GM21786 (cell line): ENCODE data around the gene SPEG.

Experiments
- ATAC-seq: cut with Tn5 transposase; IDR thresholded peaks from one replicate; pipeline ENCODE4 v1.9.1; 2021; ENCODE audit not compliant: unreplicated experiment

The SPEG gene

GRCh38 chr2:219526320-219527075, 91.9 kb downstream of the SPEG start:
- no peak for ATAC-seq

GRCh38 chr2:219527076-219527394, 92.4 kb downstream of the SPEG start:
- ATAC-seq = no peak

- no peak for ATAC-seq
These were observed 92.8 kb downstream of the SPEG start for GRCh38 chr2:219527472-219527871.

- peak; percentile 87 for ATAC-seq
These were observed 95.7 kb downstream of the SPEG start for GRCh38 chr2:219530048-219530963.

GRCh38 chr2:219531639-219532377, 97.2 kb downstream of the SPEG start:
- no peak for ATAC-seq

GRCh38 chr2:219532378-219532649, 97.7 kb downstream of the SPEG start:
- ATAC-seq = no peak

- no peak for ATAC-seq
These were observed 99.5 kb downstream of the SPEG start for GRCh38 chr2:219533930-219534661.

- ATAC-seq = no peak
These were observed 101.8 kb downstream of the SPEG start for GRCh38 chr2:219536425-219536824.

GRCh38 chr2:219536967-219537366, 102.3 kb downstream of the SPEG start:
- no peak for ATAC-seq

GRCh38 chr2:219537657-219538488, 103.2 kb downstream of the SPEG start:
- ATAC-seq = no peak

- no peak for ATAC-seq
These were observed 103.9 kb downstream of the SPEG start for GRCh38 chr2:219538504-219538951.

- no peak for ATAC-seq
These were observed 104.5 kb downstream of the SPEG start for GRCh38 chr2:219538956-219539788.

GRCh38 chr2:219539926-219540678, 105.5 kb downstream of the SPEG start:
- no peak for ATAC-seq

GRCh38 chr2:219540784-219541504, 106.3 kb downstream of the SPEG start:
- no peak for ATAC-seq

GRCh38 chr2:219541611-219542180, 107.1 kb downstream of the SPEG start:
- ATAC-seq = peak; percentile 52

- ATAC-seq = peak; percentile 20
These were observed 108.4 kb downstream of the SPEG start for GRCh38 chr2:219542931-219543595.
